GM19467 (cell line): Measurements from ENCODE around the gene ENAH.

Experiments used
- ATAC-seq: cut with Tn5 transposase; IDR thresholded peaks from one replicate; pipeline ENCODE4 v1.9.1; 2021; ENCODE audit warnings: mild to moderate bottlenecking, moderate library complexity; ENCODE audit not compliant: unreplicated experiment

The ENAH gene

DNA sequence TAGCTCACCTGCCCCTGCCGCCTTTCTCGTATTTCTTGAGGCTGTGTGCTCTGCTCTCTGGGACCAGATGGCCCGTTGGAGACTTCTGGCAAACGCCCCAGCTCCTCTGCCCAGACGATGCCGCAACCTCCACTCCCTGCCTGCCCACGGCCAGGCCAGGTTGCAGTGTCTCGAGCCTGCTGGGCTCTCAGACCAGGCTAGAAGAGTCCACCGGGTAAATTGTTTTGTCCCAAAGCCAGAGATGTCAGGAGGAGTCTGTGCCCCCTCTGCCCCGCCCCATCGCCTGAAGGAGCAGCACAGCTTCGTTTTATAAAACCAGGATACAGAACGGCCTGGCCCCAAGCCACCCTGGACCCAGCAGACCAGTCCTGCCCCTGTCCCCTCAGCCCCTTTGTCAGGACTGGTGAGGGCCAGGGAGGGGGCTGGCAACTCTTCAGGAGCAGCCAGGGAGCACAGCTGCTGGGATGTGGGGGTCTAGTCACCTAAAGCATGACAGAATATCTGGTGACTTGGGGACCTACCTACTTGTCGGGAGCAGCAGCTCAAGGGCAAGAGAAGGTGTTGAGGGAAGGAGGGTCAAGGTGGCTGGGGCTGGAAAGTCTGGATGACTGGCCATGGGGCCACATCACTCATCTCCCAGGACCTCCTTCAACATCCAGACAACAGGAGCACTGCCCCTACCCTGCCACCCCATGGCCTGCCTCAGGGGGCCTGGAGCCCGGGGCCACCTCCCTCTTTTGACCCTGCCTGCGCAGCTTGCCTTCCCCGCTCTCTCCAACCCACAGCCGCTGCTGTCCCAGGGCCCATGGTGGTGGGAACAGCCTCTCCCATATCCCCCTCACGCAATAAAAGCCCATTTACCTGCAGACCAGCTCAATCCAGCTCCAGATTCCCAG lies 191.1 kb downstream of the ENAH start:
- no peak for ATAC-seq

DNA sequence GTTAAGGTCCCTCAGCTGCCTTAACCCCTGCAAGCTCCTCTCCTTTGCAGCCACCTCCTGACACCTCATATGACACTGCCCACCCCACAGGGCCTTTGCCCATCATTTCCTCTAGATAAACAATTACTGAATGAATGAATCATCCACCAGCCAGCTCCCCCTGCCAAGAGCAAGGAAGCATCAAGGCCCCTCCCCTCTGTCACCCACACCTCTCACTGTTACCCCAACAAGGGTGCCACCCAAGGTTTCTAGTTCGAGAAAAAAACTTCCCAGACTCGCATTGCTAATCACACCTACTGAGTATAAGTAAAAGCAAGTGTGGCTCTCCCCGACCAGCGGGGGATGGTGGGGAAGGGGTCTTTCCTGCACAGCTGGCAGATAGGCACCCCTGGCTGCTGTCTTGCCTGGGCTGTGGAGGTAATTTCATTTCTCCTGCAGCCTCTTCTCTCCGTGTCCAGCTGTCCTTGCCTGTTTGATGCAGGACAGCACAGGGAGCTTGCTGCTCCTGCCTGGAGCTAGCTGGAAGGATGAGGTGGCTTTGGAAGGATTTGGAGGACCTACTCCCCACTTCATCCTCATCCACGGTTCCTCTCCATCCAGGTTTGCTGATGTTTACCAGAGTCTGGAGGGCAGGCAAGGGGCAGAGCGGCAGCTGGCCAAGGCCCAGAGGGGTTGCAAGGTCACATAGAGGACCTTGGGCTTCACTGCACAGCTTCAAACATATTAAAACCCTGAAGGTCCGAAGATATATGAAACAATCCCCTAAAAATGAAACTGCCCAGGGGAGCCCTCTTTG lies 192.0 kb downstream of the ENAH start:
- no peak for ATAC-seq

- ATAC-seq = no peak
These were observed 192.7 kb downstream of the ENAH start for GRCh38 chr1:225460021-225460736.

DNA sequence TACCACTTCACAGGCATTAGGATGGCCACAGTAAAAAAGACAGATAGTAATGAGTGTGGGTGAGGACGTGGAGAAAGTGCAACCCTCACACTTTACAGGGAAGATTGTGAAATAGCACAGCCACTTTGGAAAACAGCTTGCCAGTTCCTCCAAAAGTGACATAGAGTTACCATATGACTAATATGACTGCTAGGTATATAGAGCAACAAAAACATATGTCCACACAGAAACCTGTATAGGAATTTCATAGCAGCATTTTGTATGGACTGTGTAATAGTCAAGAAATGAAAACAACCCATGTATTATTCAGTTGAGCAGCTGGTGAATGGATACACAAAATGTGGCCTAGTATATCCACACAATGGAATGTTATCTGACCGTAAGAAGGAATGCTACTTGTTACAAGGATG lies 194.7 kb downstream of the ENAH start:
- ATAC-seq = no peak

GRCh38 chr1:225454733-225455132 lies 198.2 kb downstream of the ENAH start:
- no peak for ATAC-seq

- ATAC-seq = no peak
These were observed 198.9 kb downstream of the ENAH start for GRCh38 chr1:225453797-225454648.

DNA sequence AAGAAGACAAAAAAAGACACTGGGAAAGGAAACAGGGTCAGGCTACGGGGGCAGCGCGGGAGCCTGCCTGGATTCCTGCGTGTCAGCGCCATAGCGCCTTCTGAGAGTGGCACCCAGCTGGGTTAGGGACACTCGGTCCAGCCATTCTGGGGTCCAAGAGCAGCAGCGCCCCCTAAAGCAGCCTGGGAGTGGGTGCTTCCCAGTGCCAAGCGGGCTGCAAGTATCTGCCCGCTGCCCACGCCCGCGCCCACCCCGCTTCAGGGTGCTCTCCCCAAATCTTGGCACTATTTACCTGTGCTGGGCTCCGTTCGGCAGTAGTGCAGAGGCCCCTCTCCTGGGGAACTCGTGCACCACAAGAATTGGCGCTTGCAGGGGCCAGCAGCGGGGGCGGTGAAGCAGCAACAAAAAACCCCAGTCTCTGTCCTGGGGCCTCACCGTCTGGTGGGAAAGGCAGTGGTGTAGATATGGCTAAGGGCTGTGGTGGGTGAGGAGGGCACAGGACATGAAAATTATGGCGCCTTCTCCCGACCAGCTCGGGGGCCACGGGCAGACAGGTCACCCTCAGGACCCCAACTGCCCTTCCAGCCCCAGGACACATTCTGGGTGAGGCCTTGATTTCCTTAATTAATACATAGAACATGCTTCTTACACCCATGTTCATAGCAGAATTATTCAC lies 200.9 kb downstream of the ENAH start:
- ATAC-seq = no peak

- ATAC-seq = no peak
These were observed 201.6 kb downstream of the ENAH start for GRCh38 chr1:225451340-225451739.

DNA sequence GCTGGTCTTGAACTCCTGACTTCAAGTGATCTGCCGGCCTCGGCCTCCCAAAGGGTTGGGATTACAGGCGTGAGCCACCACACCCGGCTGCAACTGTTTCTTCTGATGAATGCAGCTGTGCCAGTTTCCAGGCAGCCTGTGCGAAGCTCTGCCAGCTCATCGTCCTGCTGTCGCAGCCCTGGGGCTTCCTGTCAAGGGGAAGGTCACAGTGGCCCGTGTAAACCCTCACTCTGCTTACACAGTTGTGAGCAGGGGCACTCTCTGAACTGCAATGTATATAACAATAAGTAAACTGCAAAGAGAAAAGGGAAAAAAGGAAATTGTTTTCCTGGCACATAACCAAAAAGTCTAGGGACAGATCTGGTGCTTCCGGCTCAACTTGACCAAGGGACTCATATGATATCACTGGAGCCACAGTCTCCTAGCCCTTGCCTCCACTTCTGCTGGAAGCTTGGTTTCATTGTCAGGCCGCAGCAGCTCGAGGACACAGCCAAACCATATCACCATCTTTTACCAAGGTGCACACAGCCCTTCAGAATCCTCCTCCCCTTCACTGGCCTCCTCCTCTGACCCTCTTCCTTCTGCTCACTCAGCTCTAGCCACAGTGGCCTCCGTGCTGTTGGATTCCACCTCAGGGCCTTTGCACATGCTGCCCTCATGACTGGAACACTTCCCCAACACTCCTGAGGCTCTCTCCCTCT lies 202.3 kb downstream of the ENAH start:
- ATAC-seq = no peak

GRCh38 chr1:225449774-225450173 lies 203.1 kb downstream of the ENAH start:
- no peak for ATAC-seq

DNA sequence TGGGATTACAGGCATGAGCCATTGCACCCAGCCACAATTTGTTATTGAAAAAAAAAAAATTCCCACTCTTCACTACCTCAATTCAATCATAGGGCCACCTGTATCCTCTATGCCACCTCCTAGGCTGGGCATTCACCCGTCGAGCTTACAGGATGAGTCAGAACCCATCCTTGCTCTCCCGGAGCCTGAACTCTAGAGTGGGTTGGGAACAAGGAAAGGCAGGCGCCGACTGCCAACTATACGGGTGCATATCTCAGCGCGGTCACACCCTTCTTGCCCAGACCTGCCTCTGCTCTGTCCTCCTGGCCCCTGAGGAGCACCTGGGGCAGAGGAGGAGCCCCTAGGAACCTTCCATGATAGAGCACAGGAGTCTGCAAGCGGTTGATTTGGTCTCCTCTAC lies 203.7 kb downstream of the ENAH start:
- ATAC-seq = no peak

GRCh38 chr1:225448146-225448805 lies 204.6 kb downstream of the ENAH start:
- ATAC-seq = no peak

DNA sequence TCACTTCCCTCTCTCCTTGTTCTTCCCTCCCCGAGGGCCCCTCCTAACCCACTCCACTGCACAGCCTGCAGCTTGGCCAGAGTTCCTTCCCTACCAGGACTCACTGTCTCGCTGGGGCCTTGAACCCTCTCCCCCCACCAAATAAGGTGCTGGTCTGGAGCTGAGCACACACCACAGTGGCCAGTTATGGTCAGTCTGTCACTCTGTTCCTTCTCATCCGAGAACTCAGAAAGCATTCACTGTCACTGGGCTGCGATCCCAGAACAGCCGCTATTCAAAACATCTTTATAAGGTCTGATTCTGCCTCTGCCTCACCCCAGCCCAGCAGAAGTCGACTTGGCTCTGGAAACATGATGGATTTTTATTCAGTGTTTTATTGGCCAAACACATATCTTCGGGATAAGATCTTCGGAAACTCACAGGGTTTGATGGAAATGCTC lies 205.3 kb downstream of the ENAH start:
- ATAC-seq = no peak

GRCh38 chr1:225446981-225447615 lies 205.8 kb downstream of the ENAH start:
- ATAC-seq = no peak

DNA sequence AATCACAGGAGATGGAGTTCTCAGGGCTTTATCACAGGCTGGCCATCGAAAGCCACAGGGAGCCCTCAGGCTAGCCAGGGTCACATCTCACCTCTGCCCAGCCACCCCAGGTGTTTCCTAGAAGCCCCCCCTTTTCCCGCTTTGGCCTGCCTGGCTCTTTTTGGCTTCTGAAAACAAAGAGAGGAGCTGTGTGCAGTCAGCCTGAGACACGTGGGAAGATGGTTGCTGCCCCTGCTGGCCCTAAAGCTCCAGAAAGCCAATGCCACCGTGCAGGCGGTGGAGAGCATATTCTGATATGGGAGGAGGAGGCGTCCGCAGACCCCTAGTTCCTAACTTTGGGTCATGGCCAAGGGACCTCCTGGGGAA lies 206.3 kb downstream of the ENAH start:
- no peak for ATAC-seq

DNA sequence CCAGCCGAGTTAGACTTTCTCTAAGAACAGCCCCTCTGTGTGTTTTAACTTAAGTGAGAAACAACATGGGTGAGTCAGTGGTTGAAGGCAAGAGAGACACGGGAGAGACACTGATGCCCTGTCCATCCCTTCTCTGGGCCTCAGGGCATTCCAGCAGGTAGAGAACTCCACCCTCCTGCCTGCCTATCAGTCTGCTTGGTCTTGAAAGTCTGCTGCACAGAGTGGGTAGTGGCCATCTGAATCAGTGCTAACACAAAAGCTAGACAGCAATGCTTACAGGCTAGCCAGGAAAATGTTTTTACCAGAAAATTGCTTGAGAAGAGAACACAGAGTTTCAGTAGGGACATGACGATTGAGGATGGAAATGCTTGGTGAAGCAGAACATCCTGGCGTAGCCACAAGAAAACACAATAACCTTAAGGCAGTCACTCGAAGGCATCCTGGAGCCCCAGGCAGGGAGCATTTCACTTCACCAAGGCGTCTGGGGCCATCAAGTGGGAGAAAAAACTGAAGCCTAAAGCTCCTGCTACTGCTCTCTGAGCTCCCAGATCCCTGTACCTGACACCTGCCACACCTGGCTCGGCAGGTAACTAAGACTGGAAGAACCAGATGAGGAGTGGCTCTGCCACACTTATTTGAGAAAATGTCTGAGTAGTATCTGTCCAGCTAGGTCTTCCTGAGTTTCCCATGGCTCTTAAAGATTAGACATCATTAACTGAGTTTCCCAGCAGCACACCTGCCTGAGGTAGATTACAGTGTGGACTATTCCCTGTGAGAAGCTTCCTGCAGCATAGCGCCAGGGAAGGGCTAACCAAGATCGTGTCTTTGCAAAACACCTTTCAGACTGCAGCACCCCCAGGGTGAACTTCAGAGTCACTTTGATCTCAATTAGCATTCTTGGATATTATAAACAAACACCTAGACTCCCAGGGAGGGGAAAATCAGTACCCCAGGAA lies 207.0 kb downstream of the ENAH start:
- ATAC-seq = no peak

- no peak for ATAC-seq
These were observed 210.8 kb downstream of the ENAH start for GRCh38 chr1:225442123-225442505.
